ENCODE measurements around the gene ACTL6B.

Gene ACTL6B

GRCh38 chr7:100626530-100627237, 29.6 kb downstream of the ACTL6B start:
- peak; percentile 70 for DNase-seq

GRCh38 chr7:100626055-100626454, 30.2 kb downstream of the ACTL6B start:
- no peak for DNase-seq

GRCh38 chr7:100623951-100624824, 32.1 kb downstream of the ACTL6B start:
- DNase-seq: no peak

GRCh38 chr7:100621554-100621953, 34.7 kb downstream of the ACTL6B start:
- DNase-seq: no peak

- DNase-seq: no peak
Observed at GRCh38 chr7:100620804-100621203, 35.4 kb downstream of the ACTL6B start.

GRCh38 chr7:100620239-100620638, 36.0 kb downstream of the ACTL6B start:
- no peak for DNase-seq

- DNase-seq: no peak
Observed at GRCh38 chr7:100614308-100614861, 41.9 kb downstream of the ACTL6B start.

- no peak for DNase-seq
Observed at GRCh38 chr7:100613412-100614175, 42.7 kb downstream of the ACTL6B start.

- DNase-seq: no peak
Observed at GRCh38 chr7:100612730-100613390, 43.4 kb downstream of the ACTL6B start.

GRCh38 chr7:100611983-100612729, 44.1 kb downstream of the ACTL6B start, which contains the start of gene MOSPD3:
TSS of gene MOSPD3 (plus strand) at chr7:100612540. CDS start at chr7:100612792, 252 bp downstream.
- DNase-seq: peak; percentile 98

- DNase-seq: no peak
Observed at GRCh38 chr7:100609958-100610357, 46.3 kb downstream of the ACTL6B start.

GRCh38 chr7:100607111-100607510, 49.1 kb downstream of the ACTL6B start:
- no peak for DNase-seq

GRCh38 chr7:100606313-100606712, 49.9 kb downstream of the ACTL6B start:
- no peak for DNase-seq

- DNase-seq: no peak
Observed at GRCh38 chr7:100604976-100605911, 51.0 kb downstream of the ACTL6B start.

- peak; percentile 71 for DNase-seq
Observed at GRCh38 chr7:100604028-100604975, 51.9 kb downstream of the ACTL6B start.

GRCh38 chr7:100603726-100604027, 52.6 kb downstream of the ACTL6B start:
- no peak for DNase-seq

GRCh38 chr7:100602889-100603725, 53.1 kb downstream of the ACTL6B start:
- no peak for DNase-seq

GRCh38 chr7:100600730-100601038, 55.6 kb downstream of the ACTL6B start:
- DNase-seq: no peak
